Loucy (cell line): ENCODE measurements around the gene SH3TC2.
A peak's percentile ranks its signal among the peaks of the same experiment; 100 is the strongest.

Experiments used
- H2AFZ ChIP-seq: fragments of 200-600 bp; sonication (generic); 2 replicates; pipeline ENCODE4 v1.6.0; 2016; ENCODE audit warnings: antibody characterized with exemption, mild to moderate bottlenecking, low read length, moderate library complexity
- H3F3A ChIP-seq: fragments of 200-600 bp; 2 replicates; pipeline ENCODE4 v1.6.0; 2016; ENCODE audit warnings: antibody characterized with exemption, low read depth, mild to moderate bottlenecking
- H3K27me3 ChIP-seq: fragments of 200-600 bp; sonication (generic); 2 replicates; pipeline ENCODE4 v1.6.1; 2014; ENCODE audit warnings: low read length, mild to moderate bottlenecking; ENCODE audit not compliant: insufficient read depth, poor library complexity, severe bottlenecking
- H3K36me3 ChIP-seq: fragments of 200-600 bp; sonication (generic); 2 replicates; pipeline ENCODE4 v1.6.1; 2016; ENCODE audit warnings: low read length; ENCODE audit not compliant: insufficient read depth
- H3K4me1 ChIP-seq: fragments of 200-600 bp; sonication (generic); 2 replicates; pipeline ENCODE4 v1.5.1; 2014; ENCODE audit warnings: low read length, mild to moderate bottlenecking; ENCODE audit not compliant: insufficient read depth, poor library complexity, severe bottlenecking
- H3K4me2 ChIP-seq: fragments of 200-600 bp; sonication (generic); 2 replicates; pipeline ENCODE4 v1.6.0; 2014; ENCODE audit warnings: antibody characterized with exemption, low read length, low read depth, mild to moderate bottlenecking; ENCODE audit not compliant: poor library complexity, severe bottlenecking
- H3K4me3 ChIP-seq: fragments of 200-600 bp; sonication (generic); 2 replicates; pipeline ENCODE4 v1.5.1; 2014; ENCODE audit warnings: low read length, mild to moderate bottlenecking, mixed read lengths; ENCODE audit not compliant: poor library complexity, severe bottlenecking
- H3K79me2 ChIP-seq: fragments of 200-600 bp; sonication (generic); 2 replicates; pipeline ENCODE4 v1.6.1; 2014; ENCODE audit warnings: low read length; ENCODE audit not compliant: insufficient read depth
- H3K9ac ChIP-seq: fragments of 200-600 bp; sonication (generic); 2 replicates; pipeline ENCODE4 v1.6.0; 2014; ENCODE audit warnings: mild to moderate bottlenecking, low read depth, low read length, moderate library complexity; ENCODE audit not compliant: poor library complexity, severe bottlenecking
- H3K9me2 ChIP-seq: fragments of 200-600 bp; sonication (generic); replicated peaks from 2 replicates; pipeline ENCODE4 v1.6.1; 2016; ENCODE audit warnings: low read depth, low read length, mixed read lengths
- H3K9me3 ChIP-seq: fragments of 200-600 bp; sonication (generic); 2 replicates; pipeline ENCODE4 v1.6.1; 2014; ENCODE audit warnings: mild to moderate bottlenecking, antibody characterized with exemption, low read length, low read depth; ENCODE audit not compliant: insufficient read depth
- H4K20me1 ChIP-seq: fragments of 200-600 bp; sonication (generic); 2 replicates; pipeline ENCODE4 v1.6.0; 2014; ENCODE audit warnings: antibody characterized with exemption, low read length, mild to moderate bottlenecking; ENCODE audit not compliant: insufficient read depth, poor library complexity, severe bottlenecking
- EZH2phosphoT487 ChIP-seq: fragments of 200-600 bp; IDR thresholded peaks from 2 replicates; pipeline ENCODE4 v1.6.1; 2018; ENCODE audit warnings: antibody characterized with exemption, mild to moderate bottlenecking, moderate library complexity, borderline replicate concordance
- TF ChIP-seq, protein P1 (sequence below): fragments of 200-600 bp; sonication (generic); conservative IDR thresholded peaks from 2 replicates; pipeline ENCODE4 v1.5.1; 2014; ENCODE audit warnings: mild to moderate bottlenecking, antibody characterized with exemption, low read length

SH3TC2 gene

DNA sequence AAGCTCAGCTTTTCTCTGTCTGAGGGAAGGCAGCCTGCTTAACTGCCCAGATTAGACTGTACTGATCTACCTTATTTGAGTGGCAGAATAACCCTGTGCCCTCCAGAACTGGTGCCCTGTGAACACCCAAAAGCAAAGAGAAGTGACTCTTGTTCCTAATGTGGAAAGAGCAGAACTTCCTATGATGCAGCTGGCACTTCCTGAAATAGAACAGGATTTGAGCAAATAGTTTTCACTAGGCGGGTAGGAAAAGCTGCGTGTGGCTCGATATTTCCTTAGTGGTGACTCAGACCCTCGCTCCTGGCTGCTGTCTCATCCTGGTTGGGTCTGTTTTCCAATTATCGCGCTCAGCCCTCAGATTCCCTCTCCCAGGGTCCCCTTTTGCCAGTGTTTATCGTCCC is 89.9 kb downstream of the SH3TC2 start:
- 0 out of 2 replicates have a peak overlapping the region, but pooled peaks have one; percentile 31 for H2AFZ ChIP-seq
- H3K4me2 ChIP-seq, result no peak overlapping the region
- no peaks in the 10 kb centered on the region for H3F3A ChIP-seq
- TF ChIP-seq, protein P1, sequence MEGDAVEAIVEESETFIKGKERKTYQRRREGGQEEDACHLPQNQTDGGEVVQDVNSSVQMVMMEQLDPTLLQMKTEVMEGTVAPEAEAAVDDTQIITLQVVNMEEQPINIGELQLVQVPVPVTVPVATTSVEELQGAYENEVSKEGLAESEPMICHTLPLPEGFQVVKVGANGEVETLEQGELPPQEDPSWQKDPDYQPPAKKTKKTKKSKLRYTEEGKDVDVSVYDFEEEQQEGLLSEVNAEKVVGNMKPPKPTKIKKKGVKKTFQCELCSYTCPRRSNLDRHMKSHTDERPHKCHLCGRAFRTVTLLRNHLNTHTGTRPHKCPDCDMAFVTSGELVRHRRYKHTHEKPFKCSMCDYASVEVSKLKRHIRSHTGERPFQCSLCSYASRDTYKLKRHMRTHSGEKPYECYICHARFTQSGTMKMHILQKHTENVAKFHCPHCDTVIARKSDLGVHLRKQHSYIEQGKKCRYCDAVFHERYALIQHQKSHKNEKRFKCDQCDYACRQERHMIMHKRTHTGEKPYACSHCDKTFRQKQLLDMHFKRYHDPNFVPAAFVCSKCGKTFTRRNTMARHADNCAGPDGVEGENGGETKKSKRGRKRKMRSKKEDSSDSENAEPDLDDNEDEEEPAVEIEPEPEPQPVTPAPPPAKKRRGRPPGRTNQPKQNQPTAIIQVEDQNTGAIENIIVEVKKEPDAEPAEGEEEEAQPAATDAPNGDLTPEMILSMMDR, result no peak
- TF ChIP-seq EZH2phosphoT487, result no peak
- no peaks in the 10 kb centered on the region for H3K9me3 ChIP-seq
- no peak overlapping the region for H3K4me3 ChIP-seq
- no peak overlapping the region for H3K9ac ChIP-seq
- H3K27me3 ChIP-seq, result no peaks in the 10 kb centered on the region
- peaks cover 9% of the 10 kb centered on the region for H3K4me1 ChIP-seq
- H3K36me3 ChIP-seq, result no peaks in the 10 kb centered on the region
- H3K9me2 ChIP-seq, result no peaks in the 10 kb centered on the region
- no peaks in the 10 kb centered on the region for H3K79me2 ChIP-seq
- no peaks in the 10 kb centered on the region for H4K20me1 ChIP-seq

DNA sequence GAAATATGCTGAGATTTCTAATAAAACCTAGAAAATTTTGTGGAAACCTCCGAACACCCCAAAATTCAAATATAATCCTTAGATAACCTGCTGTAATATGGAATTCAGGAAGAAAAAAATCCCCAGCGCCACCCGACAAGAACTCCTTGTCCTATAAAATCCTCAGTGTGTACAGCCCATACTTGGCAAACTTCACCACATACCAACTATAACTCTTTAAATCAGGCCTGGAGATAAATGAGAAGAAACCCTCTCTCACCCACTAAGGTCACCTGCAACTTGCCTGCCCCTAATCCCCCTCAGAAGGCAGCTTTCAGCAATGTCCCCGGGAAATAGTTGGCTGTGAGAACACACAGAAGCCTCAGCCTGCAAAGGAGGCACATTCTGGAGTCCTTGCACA is 90.5 kb downstream of the SH3TC2 start:
- no peaks in the 10 kb centered on the region for H3K9me2 ChIP-seq
- no peaks in the 10 kb centered on the region for H4K20me1 ChIP-seq
- peaks cover 9% of the 10 kb centered on the region for H3K4me1 ChIP-seq
- no peak overlapping the region for H3K4me3 ChIP-seq
- no peaks in the 10 kb centered on the region for H3F3A ChIP-seq
- H3K4me2 ChIP-seq, result no peak overlapping the region
- no peaks in the 10 kb centered on the region for H3K9me3 ChIP-seq
- no peaks in the 10 kb centered on the region for H3K79me2 ChIP-seq
- no peak overlapping the region for H3K9ac ChIP-seq
- TF ChIP-seq, protein P1, result no peak
- TF ChIP-seq EZH2phosphoT487, result no peak
- H2AFZ ChIP-seq, result 0 out of 2 replicates have a peak overlapping the region, but pooled peaks have one; percentile 31
- H3K36me3 ChIP-seq, result no peaks in the 10 kb centered on the region
- no peaks in the 10 kb centered on the region for H3K27me3 ChIP-seq

DNA sequence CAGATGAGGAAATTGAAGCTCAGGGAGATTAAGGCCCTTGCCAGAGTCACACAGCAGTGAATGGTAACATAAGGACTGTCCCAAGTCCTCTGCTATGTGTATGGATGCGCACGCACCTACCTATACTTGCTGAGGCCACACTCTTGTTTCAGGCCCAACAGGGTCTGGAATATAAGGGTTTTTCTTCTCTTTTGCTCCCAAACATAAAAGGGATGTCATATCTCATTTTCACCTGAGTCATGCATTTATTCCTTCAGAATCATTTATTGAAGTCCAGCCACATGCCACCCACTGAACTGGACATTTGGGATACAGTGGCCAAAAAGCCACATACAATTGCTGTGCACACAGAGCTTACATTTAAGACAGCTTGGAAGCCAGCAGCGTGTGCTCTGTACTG is 92.0 kb downstream of the SH3TC2 start:
- Histone ChIP-seq H3K4me2 (no peak overlapping the region), H3F3A (no peaks in the 10 kb centered on the region), H3K4me3 (no peak overlapping the region), H3K4me1 (peaks cover 4% of the 10 kb centered on the region), H3K27me3 (no peaks in the 10 kb centered on the region), H4K20me1 (no peaks in the 10 kb centered on the region), H3K9ac (no peak overlapping the region), H3K9me2 (no peaks in the 10 kb centered on the region), H3K36me3 (no peaks in the 10 kb centered on the region), H3K79me2 (no peaks in the 10 kb centered on the region), H2AFZ (no peak overlapping the region), H3K9me3 (no peaks in the 10 kb centered on the region)
- TF ChIP-seq, protein P1, result no peak
- no peak for TF ChIP-seq EZH2phosphoT487
